NK-92 treated with Interleukin-12 subunit alpha and Interleukin-12 subunit beta, amount 100 ng/mL, for 24 hours (cell line): ENCODE results near the gene SCN5A.

ENCODE experiments used
- DNase-seq: peaks from one replicate; lab custom pipeline; 2025; lab: John Stamatoyannopoulos, UW

Gene SCN5A

GRCh38 chr3:38536671-38537070, 112.8 kb downstream of the SCN5A start:
- DNase-seq = no peak

- DNase-seq = no peak
These were observed 114.9 kb downstream of the SCN5A start for GRCh38 chr3:38534604-38535003.

- no peak for DNase-seq
These were observed 115.3 kb downstream of the SCN5A start for GRCh38 chr3:38534180-38534579.

GRCh38 chr3:38533285-38533976, 116.1 kb downstream of the SCN5A start:
- DNase-seq = no peak

- DNase-seq = no peak
These were observed 117.0 kb downstream of the SCN5A start for GRCh38 chr3:38532529-38532928.

DNA sequence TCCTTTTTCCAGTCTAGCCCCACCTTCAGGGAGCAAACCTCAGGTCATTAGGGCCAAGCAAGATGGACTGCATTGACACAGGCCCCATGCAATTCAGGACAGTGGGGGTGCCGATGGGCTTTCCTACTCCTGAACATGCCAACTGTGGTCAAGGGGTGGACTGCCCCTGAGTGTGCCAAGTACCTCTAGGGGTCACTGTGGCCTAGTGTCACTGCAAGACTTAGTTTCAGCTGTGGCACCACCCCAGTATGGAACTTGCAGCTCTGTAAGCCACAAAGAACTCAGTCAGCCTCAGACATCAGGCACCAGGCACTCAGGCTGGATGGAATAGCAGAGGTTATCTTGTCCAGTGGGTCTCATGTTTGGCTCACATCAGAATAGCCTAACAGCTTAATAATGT, 121.0 kb downstream of the SCN5A start:
- no peak for DNase-seq

DNA sequence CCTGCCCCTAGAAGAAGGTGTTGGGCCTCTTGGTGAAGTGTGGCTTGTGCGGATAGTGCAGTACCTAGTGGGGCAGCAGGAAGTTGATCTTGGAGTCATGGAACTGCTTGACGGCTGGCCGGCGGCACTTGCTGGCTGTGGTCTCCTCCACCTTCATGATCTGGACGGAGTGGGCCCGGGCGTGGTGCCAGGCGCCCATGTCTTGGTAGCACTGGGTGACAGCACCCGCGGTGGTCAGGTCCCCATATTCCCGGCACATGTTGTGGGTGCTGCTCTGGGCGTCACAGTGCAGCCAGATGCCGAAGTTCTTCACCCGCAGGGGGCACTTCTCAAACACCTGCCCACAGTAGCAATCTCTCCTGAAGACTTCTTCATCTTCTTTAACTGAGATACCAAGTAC, 122.7 kb downstream of the SCN5A start:
- DNase-seq = no peak

DNA sequence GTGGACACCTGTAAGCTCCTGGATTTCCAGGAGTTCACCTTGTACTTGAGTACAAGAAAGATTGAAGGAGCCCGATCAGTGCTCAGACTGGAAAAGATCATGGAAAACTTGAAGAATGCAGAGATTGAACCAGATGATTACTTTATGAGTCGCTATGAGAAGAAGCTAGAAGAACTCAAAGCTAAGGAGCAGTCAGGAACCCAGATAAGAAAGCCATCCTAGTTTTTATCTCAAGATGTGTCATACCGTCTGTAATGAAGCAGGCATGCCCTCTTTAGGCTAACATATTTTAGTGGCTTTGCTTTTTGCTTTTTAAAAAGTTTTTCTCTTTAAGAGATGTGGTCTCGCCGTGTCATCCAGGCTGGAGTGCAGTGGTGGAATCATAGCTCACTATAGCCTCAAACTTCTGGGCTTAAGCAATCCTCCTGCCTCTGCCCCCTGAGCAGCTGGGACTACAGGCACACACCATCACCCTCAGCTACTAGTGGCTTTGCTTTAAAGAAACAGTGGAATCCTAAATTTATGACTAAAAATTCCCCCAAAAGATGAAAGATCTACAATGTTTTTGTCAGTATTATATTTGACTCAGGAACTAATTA, 125.2 kb downstream of the SCN5A start:
- DNase-seq = no peak

DNA sequence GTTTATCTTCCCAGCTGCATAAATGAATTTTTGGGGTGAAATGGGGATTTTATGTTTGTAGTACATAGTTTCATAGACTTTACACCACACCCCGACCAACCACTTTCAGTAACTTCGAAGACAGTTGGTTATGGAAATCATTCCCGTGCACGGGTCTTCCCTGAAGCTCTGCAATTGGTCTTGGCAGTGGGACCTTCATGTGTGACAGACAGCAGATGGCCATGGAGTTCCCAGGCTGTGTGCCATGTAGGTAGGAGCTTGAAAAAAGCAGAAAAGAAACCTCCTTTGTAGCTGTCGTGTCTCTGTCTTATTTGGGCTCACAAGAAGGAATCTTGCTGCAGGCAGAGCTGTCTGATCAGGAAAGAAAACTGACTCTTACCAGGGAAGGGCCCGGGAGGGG, 127.5 kb downstream of the SCN5A start:
- no peak for DNase-seq

DNA sequence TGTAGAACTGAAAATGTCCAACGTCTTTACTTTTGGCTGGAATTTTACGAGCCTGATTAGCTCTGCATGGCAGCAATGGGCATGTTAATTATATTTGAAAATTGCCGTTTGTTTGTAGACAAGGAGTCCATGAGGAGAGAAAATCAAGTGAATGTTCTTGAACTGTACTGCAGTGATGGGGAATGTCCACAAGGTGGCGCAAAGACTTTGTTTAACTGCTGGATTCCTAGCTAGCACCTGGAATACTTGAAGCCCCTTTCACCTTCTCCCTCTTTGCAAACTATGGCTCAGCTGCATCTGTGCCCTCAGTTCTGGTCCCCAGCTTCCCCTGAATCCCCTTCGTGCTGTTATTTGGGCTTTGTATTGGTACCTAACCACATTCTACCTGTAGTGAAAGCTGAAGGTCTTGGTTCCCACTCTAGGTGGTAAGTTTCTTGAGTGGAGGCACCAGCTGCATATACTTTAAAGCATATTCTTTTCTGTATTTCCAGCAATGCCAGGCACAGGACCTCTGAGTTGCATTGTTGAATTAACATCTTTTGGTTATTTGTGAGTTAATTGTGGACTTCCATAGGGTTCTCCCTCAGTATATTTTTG, 128.0 kb downstream of the SCN5A start:
- DNase-seq = no peak

DNA sequence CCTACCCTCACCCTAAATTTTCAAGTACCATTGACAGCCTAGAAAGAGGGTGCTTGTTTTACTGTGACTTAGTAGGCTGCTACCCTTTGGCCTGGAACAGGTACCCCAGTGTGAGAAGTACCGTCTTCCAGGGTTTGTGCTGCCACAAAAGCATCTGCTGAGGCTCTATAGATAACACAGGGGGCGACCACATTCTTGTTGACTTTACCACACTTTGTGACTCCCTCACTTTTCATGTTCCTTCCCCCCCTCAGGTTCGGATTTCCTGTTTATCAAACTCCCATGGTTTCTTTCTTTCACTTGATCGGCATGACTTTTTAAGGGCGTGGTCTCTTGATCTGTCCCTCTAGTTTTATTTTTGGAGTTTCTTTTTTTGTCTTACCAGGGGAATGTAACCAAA, 129.8 kb downstream of the SCN5A start:
- no peak for DNase-seq

- DNase-seq = no peak
These were observed 130.5 kb downstream of the SCN5A start for GRCh38 chr3:38519000-38519399.

GRCh38 chr3:38516669-38517068, 132.8 kb downstream of the SCN5A start:
- DNase-seq = no peak

GRCh38 chr3:38515367-38515766, 134.1 kb downstream of the SCN5A start:
- DNase-seq = no peak

DNA sequence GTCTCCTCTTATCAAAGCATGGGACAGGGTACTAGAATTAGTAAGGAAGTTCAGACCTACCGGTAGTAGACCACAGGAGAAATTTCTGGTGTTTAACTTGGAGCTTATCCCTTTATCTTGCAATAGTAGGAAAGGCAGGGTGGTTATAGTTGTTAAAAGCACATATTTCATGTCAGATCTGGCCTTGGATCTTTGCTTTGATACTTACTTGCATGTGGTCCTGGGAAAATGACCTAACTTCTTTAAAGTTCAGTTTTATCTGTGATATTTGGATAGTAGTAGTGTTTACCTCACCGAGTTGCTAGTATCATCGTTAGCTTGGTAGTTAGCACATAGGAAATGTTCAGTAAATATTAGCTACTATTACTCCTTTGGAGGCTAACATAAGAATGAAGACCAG, 137.9 kb downstream of the SCN5A start:
- DNase-seq = no peak

- no peak for DNase-seq
These were observed 138.9 kb downstream of the SCN5A start for GRCh38 chr3:38510631-38511030.

- DNase-seq = no peak
These were observed 139.8 kb downstream of the SCN5A start for GRCh38 chr3:38509732-38510131.

DNA sequence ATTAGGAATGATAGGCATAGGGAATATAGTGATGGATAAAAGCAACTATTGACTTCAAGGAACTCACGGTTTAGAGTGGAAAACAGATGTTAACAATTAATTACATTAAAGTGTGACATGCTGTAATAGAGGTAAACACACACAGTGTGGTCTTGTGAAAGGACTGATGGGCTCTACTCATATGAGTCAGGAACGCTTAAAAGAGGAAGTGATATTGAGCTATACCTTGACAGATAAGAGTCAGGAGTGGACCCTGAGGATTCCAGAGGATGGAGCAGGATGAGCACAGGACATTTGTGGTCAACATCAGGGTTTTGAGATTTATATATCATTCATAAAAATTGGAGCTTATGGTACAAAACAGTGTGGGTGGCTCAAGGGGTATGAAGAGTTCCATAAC, 142.4 kb downstream of the SCN5A start:
- no peak for DNase-seq

GRCh38 chr3:38500688-38501417, 148.6 kb downstream of the SCN5A start:
- no peak for DNase-seq
